ENCODE measurements around the gene TFPI2.
A peak's percentile ranks its signal among the peaks of the same experiment; 100 is the strongest.

TFPI2 gene

GRCh38 chr7:93902777-93903423 is 12.3 kb upstream of the TFPI2 start:
- no peak for DNase-seq

DNA sequence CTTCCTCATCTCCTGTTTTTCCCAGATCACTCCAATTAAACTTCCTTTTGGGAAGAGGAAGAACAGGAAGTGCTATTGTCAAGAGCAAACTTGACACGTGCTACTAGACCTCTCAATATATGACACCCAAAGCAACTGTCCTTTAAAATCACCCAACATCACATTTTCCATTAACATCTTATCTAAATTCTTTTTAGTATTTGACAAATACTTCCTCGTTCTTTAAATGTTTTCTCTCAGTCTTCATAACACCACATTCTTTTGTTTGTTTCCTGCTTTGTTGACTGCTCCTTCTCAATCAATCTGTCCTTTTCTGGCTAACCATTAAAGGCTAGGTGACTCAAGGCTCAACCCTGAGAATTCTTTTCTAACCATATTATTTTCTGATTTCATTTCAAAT is 7.1 kb upstream of the TFPI2 start:
- no peak for DNase-seq

DNA sequence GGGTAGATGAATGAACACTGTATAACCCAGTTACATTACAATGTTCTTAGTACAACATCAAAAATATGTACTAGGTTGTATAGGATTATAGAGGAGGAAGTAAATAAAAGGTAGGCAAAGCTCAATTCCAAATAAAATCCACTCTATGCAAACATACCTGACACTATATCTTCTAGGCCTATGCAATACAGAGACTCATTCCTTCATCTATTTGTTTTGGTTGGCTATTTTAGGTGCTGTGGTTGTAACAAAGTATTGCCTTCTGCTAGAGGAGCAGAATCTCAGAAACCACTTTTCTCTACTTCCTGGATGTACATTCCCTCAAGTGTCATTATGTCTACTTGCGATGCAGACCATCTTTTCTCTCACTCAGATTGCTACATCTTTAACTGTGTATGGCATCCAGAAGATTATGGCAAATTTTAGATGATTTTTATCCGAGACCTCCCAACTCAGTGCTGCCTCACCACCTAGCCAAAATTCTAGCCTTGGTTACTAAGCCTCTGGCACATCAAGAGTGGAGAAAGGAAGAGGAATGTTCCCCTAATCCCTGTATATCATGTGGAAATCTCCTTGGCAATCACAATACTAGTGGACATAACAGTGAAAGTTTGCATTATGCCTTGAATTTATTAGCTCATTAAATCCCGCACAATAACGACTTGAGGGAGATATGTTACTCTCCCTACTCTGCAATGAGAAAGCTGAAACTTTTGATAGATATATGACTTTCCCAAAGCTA is 5.5 kb upstream of the TFPI2 start:
- DNase-seq = no peak

GRCh38 chr7:93894966-93895640 is 4.5 kb upstream of the TFPI2 start:
- DNase-seq = no peak

- no peak for DNase-seq
Observed at GRCh38 chr7:93894426-93894825, 3.9 kb upstream of the TFPI2 start.

DNA sequence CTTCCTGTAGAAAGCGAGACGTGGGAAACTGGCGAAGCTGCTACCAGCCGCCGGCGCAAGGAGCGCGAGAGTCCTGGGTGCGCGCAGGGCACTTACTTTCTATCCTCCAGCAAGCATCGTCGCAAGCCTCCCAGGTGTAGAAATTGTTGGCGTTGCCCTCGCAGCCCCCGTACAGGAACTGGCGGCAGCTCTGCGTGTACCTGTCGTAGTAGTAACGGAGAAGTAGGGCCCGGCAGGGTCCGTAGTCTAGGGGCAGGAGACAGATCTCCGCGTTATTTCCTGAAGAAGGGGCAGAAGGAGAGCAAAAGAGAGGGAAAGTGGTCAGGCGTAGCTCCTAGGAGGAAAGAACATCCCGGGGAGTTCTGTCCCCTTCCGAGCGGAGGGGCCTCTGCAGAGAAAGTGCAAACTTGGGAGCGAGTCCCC is 501 bp downstream of the TFPI2 start:
- peak; percentile 25 for DNase-seq

GRCh38 chr7:93889261-93889660 is 1.3 kb downstream of the TFPI2 start:
- no peak for DNase-seq

GRCh38 chr7:93884541-93884940 is 6.0 kb downstream of the TFPI2 start:
- DNase-seq = no peak

GRCh38 chr7:93883917-93884345 is 6.6 kb downstream of the TFPI2 start:
- no peak for DNase-seq

DNA sequence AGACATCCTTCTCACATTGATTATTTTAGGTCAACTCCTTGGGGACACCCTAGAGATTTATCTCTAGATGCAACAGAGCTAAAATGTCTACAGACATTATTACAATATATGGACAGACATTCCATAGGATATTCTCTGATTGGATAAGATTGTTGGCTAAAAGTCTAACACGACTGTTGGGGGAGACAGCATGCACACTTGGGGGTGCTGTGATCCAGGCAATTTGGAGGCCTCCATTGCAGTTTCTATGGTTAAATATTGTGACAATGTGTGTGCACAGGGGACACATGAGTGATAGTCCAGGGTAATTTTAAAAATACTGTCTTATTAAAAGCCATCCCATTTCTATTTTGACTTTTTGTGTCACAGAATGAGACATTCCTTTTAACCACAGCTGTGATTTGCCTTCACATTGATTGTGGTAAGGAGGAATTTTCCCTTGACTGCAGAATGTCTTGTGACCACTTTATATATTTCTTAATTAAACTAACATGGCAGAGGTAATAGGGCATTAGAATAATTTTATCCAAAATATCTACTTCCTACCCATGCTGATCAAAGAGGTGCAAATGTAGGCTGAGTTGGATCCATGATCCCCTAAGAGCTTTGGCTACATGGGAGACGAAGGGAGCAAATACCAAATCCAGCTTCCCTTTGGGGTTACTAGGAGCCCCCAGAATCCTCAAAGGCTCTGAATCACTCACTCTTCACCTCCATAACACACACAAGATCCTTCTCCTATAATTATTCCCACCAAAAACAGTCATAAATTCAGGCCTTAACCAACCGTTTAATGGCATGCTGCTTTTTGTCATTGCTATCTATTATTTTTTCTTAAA is 7.3 kb downstream of the TFPI2 start:
- no peak for DNase-seq

DNA sequence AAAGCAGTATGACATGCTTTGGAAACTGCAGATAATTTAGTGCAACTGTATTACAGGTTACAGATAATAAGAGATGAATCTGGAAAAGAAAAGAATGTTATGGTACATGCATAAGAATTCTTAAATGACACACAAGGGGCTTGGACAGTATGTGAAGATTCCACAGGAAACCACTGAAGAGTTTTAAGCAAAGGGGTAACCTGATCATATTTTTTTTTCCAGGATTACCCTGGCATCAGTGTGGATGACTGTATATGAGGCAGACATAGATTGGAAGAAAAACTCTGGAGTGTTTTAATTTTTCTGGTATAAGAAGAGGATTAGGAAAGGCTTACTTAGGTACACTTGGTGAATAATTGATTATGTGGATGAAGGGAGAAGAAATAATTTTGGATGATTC is 8.1 kb downstream of the TFPI2 start:
- DNase-seq = no peak

DNA sequence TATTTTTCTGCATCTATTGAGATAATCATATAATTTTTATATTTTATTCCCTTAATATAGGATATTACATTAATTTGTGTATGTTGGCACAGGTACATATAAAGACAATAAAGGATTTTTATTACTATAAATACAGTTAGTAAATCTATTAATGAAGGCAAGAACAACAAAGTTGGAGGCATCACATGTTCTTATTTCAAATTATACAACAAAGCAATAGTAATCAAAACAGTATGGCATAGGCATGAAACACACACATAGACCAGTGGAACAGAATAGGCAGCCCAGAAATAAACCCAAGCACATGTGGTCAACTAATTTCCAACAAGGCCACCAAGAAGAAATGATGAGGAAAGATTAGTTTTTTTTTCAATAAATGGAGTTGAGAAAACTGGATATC is 11.2 kb downstream of the TFPI2 start:
- DNase-seq = no peak

DNA sequence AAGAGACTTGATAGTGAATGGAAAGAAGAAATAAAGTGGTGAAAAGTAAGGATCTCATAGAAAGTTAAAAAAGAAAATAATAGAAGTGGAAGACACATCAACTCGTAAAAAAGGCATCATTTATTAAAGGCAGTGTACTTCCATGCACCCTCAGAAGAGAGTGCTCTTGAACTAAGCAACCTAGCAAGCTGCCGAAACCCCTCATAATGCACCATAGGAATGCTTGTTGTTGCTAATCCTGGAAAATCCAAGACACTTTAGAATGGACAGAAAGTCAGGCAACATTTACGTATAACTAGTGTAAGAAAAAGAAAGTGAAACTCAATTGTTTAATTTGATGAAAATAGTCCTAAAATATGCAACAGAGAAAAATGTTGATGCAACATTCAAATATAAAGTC is 12.8 kb downstream of the TFPI2 start:
- DNase-seq = no peak

- no peak for DNase-seq
Observed at GRCh38 chr7:93873998-93874574, 16.5 kb downstream of the TFPI2 start.

- no peak for DNase-seq
Observed at GRCh38 chr7:93866886-93867285, 23.7 kb downstream of the TFPI2 start.

- DNase-seq = no peak
Observed at GRCh38 chr7:93862651-93863050, 27.9 kb downstream of the TFPI2 start.

GRCh38 chr7:93861325-93861949 is 29.1 kb downstream of the TFPI2 start:
- DNase-seq = no peak

DNA sequence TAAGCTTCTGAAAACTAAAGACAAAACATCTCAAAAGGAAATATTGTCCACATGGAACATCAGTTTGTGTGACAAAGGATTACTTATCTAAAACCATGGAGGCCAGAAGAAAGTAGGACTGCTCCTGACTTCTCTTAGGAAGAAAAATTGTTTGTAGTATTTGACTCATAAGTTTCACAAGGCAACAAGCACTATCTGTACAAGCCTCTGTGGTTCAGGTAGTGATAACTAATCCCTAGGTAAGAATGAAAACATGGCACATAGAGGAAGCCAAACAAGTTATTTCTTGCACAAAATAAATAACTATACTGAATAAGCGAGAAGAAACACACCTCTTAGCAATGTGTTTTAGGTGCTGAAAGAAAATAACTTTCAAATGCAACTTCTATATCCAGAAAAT is 30.3 kb downstream of the TFPI2 start:
- no peak for DNase-seq

- no peak for DNase-seq
Observed at GRCh38 chr7:93858857-93859256, 31.7 kb downstream of the TFPI2 start.

DNA sequence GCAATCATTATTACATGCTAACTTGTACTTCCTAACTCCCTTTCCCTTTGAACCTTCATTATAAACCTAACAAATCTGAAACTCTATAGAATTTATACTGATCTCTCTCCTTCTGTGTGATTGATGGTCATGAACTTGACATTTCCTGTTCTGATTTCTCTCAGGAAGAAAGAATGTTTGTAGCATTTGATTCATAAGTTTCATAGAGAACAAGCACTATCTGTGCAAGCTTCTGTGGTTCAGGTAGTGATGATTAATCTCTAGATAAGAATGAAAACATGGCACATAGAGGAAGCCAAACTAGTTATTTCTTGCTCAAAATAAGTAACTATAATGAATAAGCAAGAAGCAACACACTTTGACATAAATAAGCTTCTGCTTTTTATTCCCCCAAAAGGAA is 34.2 kb downstream of the TFPI2 start:
- DNase-seq = no peak

- no peak for DNase-seq
Observed at GRCh38 chr7:93855797-93856196, 34.8 kb downstream of the TFPI2 start.

- no peak for DNase-seq
Observed at GRCh38 chr7:93854480-93854879, 36.1 kb downstream of the TFPI2 start.
